AG09309 (cell line): ENCODE data around the gene LSMEM2.

ENCODE experiments used
- DNase-seq: peaks from one replicate; pipeline ENCODE4 v3.0.0-alpha.2; 2010; ENCODE audit warnings: low read depth
- H3K4me3 ChIP-seq: 2 replicates; pipeline ENCODE4 v1.5.1; 2011; ENCODE audit warnings: mild to moderate bottlenecking, low read depth, low read length, moderate library complexity; ENCODE audit not compliant: control insufficient read depth
- TF ChIP-seq, protein P1 (sequence below): IDR thresholded peaks from 2 replicates; pipeline ENCODE4 v1.5.1; 2011; ENCODE audit warnings: mild to moderate bottlenecking, low read depth, low read length, inconsistent platforms; ENCODE audit not compliant: insufficient read depth, control insufficient read depth; ENCODE audit errors: missing control alignments

LSMEM2 gene

DNA sequence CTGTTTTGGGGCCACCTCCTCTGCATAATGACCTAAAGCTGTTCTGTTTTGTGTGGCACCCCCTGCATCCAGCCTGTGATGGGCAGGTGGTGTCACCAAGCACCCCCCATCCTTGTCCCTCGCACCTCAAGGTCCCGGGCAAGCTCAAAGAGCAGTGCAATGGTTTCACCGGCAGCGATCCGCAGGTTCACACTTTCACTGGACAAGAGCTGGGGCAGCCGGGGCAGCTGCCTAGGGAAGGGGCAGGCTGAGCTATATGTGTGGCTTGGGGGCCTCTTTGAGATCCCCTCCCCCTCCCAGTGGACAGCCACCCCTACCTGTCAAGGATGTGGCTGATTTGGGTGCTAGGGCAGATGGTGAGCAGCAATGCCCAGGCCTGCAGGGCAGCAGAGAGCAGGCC, 10.2 kb downstream of the LSMEM2 start:
- no peak for DNase-seq
- no peak overlapping the region for H3K4me3 ChIP-seq
- TF ChIP-seq, protein P1, sequence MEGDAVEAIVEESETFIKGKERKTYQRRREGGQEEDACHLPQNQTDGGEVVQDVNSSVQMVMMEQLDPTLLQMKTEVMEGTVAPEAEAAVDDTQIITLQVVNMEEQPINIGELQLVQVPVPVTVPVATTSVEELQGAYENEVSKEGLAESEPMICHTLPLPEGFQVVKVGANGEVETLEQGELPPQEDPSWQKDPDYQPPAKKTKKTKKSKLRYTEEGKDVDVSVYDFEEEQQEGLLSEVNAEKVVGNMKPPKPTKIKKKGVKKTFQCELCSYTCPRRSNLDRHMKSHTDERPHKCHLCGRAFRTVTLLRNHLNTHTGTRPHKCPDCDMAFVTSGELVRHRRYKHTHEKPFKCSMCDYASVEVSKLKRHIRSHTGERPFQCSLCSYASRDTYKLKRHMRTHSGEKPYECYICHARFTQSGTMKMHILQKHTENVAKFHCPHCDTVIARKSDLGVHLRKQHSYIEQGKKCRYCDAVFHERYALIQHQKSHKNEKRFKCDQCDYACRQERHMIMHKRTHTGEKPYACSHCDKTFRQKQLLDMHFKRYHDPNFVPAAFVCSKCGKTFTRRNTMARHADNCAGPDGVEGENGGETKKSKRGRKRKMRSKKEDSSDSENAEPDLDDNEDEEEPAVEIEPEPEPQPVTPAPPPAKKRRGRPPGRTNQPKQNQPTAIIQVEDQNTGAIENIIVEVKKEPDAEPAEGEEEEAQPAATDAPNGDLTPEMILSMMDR, result no peak

DNA sequence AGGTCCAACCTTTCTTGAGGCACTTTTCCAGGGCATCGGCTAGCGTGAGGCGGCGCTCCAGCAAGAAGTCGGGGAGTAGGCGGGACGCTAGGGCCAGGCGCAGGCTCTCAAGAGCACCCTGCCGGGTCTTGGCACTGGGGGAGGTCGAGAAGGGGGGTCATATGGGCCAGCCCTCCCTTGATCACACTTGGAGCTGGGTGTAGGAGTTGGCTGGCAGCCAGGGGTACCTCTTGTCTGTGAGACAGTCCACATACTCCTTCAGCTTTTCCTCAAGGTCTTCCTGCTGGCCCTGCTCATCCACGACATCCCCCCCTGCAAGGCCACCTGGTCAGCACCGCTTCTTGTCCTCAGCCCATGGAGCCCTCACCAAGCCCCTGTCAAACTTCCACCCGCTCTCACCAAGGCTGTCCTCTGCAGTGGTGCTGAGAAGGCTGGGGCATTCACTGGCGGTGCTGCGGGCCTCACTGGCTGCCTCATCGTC, 11.3 kb downstream of the LSMEM2 start:
- DNase-seq, result no peak
- H3K4me3 ChIP-seq, result no peak overlapping the region
- TF ChIP-seq, protein P1, result no peak

GRCh38 chr3:50292159-50293078, 13.5 kb downstream of the LSMEM2 start, which contains the start of gene IFRD2:
TSS of gene IFRD2 (minus strand) at chr3:50292429. CDS start at chr3:50292274, 155 bp downstream.
- TF ChIP-seq, protein P1, result no peak
- DNase-seq, result peak; percentile 85
- peak within 1 kb of the TSS; percentile 68 for H3K4me3 ChIP-seq

GRCh38 chr3:50293079-50293801, 14.4 kb downstream of the LSMEM2 start:
- DNase-seq, result no peak
- TF ChIP-seq, protein P1, result no peak
- no peak overlapping the region for H3K4me3 ChIP-seq

DNA sequence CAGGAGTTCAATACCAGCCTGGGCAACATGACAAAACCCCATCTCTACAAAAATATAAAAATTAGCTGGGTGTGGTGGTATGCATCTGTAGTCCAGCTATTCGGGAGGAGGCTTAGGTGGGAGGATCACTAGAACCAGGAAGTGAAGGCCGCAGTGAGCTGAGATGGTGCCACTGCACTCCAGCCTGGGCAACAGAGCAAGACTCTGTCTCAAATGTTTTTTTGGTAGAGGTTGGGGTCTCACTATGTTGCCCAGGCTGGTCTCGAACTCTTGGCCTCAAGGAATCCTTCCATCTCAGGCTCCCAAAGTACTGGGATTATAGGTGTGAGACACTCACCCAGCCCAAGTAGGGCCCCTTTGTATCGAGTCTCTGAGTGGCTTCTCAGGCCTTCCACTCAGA, 15.2 kb downstream of the LSMEM2 start:
- TF ChIP-seq, protein P1, result no peak
- no peak for DNase-seq
- no peak overlapping the region for H3K4me3 ChIP-seq

- TF ChIP-seq, protein P1, result no peak
- no peak overlapping the region for H3K4me3 ChIP-seq
- DNase-seq, result no peak
Observed at GRCh38 chr3:50294492-50295403, 15.9 kb downstream of the LSMEM2 start.
